Ishikawa (cell line): ENCODE data around the gene MDC1.

Experiments used
- CEBPB ChIP-seq: IDR thresholded peaks from 2 replicates; pipeline ENCODE4 v1.6.1; 2012
- CREB1 ChIP-seq: IDR thresholded peaks from 2 replicates; pipeline ENCODE4 v1.6.1; 2012; ENCODE audit warnings: low read depth
- EGR1 ChIP-seq: IDR thresholded peaks from 2 replicates; pipeline ENCODE4 v1.6.1; 2012
- EP300 ChIP-seq: IDR thresholded peaks from 2 replicates; pipeline ENCODE4 v1.6.1; 2012; ENCODE audit warnings: borderline replicate concordance
- FOXM1 ChIP-seq: IDR thresholded peaks from 2 replicates; pipeline ENCODE4 v1.6.1; 2012; ENCODE audit warnings: low read depth, borderline replicate concordance
- MAX ChIP-seq: IDR thresholded peaks from 2 replicates; pipeline ENCODE4 v1.6.1; 2012
- NFIC ChIP-seq: IDR thresholded peaks from 2 replicates; pipeline ENCODE4 v1.6.1; 2012
- RAD21 ChIP-seq: IDR thresholded peaks from 2 replicates; pipeline ENCODE4 v1.6.1; 2012; ENCODE audit warnings: low read depth
- REST ChIP-seq: IDR thresholded peaks from 2 replicates; pipeline ENCODE4 v1.6.1; 2012; ENCODE audit warnings: low read depth, mild to moderate bottlenecking
- TAF1 ChIP-seq: IDR thresholded peaks from 2 replicates; pipeline ENCODE4 v1.6.1; 2012; ENCODE audit warnings: low read depth, mild to moderate bottlenecking
- TCF12 ChIP-seq: IDR thresholded peaks from 2 replicates; pipeline ENCODE4 v1.6.1; 2012; ENCODE audit warnings: low read depth
- TEAD4 ChIP-seq: IDR thresholded peaks from 2 replicates; pipeline ENCODE4 v1.6.1; 2012
- YY1 ChIP-seq: IDR thresholded peaks from 2 replicates; pipeline ENCODE4 v1.6.1; 2012; ENCODE audit warnings: low read depth
- ZBTB7A ChIP-seq: IDR thresholded peaks from 2 replicates; pipeline ENCODE4 v1.6.1; 2012; ENCODE audit warnings: low read depth
- TF ChIP-seq, protein P1 (sequence below): IDR thresholded peaks from 2 replicates; pipeline ENCODE4 v1.6.1; 2012

MDC1 gene

DNA sequence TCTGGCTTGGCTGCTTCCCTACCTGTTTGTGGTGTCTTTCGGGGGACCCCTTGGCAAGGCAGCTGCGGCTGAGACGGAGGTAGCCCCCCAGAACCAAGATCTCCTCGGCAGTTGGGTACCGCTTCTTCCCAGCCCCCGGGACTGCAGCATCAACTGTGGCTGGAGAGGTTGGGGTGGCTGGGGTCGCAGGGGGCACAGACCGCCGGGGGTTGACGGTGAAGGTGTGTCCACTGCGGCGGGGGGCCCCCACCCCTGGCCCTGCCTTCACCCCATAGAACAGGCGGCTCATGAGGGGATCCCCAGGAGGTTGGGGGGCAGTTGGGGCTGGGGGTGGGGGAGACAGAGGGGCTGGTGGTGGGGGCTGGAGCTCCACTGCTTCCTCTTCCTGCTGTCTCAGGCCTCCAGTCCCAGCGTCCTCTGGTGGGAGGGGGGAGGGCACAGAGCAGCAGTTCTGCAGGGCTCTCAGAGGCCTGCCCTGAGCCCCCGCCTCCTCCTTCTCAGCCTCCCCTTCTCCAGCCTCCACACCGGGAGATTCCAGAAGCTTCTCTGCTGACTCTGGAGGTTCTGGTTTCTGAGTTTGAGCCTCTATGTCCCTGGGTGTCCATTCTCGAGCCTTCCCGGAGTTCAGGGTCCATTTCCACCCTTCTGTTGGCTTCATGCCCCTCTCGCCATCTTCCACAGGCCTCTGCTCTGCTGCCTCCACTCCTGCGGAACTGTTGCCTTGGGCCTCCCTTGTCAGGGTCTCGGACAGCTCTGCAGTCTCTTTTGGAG lies 32.5 kb downstream of the MDC1 start:
- TF ChIP-seq EP300: no peak
- TF ChIP-seq CEBPB: no peak
- no peak for TF ChIP-seq TAF1
- no peak for TF ChIP-seq EGR1

GRCh38 chr6:30683980-30684338 lies 33.1 kb downstream of the MDC1 start:
- no peak for TF ChIP-seq YY1
- no peak for TF ChIP-seq MAX
- TF ChIP-seq TAF1: no peak
- no peak for TF ChIP-seq ZBTB7A
- no peak for TF ChIP-seq CREB1
- TF ChIP-seq FOXM1: no peak
- no peak for TF ChIP-seq EGR1
- TF ChIP-seq TCF12: no peak
- no peak for TF ChIP-seq NFIC
- TF ChIP-seq EP300: no peak
- no peak for TF ChIP-seq TEAD4
- TF ChIP-seq, protein P1, sequence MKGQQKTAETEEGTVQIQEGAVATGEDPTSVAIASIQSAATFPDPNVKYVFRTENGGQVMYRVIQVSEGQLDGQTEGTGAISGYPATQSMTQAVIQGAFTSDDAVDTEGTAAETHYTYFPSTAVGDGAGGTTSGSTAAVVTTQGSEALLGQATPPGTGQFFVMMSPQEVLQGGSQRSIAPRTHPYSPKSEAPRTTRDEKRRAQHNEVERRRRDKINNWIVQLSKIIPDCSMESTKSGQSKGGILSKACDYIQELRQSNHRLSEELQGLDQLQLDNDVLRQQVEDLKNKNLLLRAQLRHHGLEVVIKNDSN: no peak

- no peak for TF ChIP-seq REST
- TF ChIP-seq FOXM1: no peak
- TF ChIP-seq, protein P1: no peak
Observed at GRCh38 chr6:30683183-30683979, 33.7 kb downstream of the MDC1 start.

DNA sequence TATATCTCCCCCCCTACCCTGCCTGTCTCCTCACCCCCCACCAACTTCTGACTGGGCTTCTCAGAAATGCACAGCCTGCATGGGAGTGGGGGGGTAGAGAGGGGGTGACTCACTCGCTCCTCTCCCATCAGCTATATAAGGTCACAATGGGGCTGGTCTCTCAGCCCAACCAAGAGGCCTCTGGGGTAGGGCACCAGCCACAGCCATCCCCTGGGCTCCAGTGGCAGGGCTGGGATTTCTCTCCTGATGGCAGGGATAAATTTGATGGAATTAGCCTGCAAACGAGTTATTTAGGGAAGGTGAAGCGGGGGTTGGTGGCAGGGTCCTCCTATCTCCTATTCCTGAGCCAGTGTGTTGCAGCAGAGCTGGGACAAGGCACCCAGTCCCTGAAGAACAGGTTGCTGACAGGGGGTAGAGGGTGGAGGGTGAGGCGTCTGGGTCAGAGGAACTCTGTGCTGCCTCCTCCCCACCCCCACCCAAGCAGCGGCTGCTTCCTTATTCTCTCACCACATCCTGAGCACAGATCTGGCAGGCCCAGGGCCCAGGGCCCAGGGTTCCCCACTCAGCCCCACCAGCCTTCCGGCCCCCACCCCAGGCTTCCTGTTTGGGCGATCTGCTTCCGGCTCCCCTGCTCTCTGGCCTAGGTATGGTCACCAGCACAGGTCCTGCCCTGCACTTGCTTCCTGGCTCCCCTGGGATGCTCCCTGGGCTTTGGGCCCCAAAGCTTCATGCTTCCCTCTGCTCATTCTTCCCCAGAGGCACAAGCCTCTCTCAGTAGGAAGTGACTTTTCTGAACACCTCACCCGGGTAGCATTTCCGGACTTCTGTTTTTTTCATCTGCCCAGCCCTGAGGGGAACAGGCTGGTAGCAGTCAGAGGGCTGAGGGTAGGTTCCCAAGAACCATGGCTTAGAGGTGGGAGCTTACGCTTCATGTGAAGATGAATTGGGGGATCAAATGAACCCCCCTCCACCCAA lies 34.7 kb downstream of the MDC1 start:
- TF ChIP-seq MAX (no peak), CEBPB (no peak), EGR1 (no peak), TCF12 (no peak), TAF1 (no peak), CREB1 (no peak), ZBTB7A (no peak), YY1 (no peak), EP300 (no peak), TEAD4 (no peak), RAD21 (no peak), REST (no peak), FOXM1 (no peak), NFIC (no peak)
- TF ChIP-seq, protein P1: no peak

- TF ChIP-seq REST (no peak), YY1 (no peak), NFIC (no peak), EP300 (no peak), EGR1 (no peak), TEAD4 (no peak)
Observed at GRCh38 chr6:30681766-30682142, 35.3 kb downstream of the MDC1 start.
